Dermis microvascular lymphatic vessel endothelial cell (primary cell): ENCODE results near the gene STRA8. TPM values are rescaled to one million over a fixed set of nuclear protein-coding genes. Genes with fewer than 3 reads are reported as not detected.
A peak's percentile ranks its signal among the peaks of the same experiment; 100 is the strongest.

Experiments
- DNase-seq, 2 donors: peaks; one replicate each; pipeline versions ENCODE4 v3.0.0 to v3.0.0-alpha.2; 2010; ENCODE audit warnings: low read depth in 2 of 2
- total RNA-seq: library from RNA; depleted of rRNA; stranded (reverse); fragments of >200 nt; gene quantifications from 2 replicates; pipeline ENCODE4 v1.2.1, GENCODE V29; 2014

Gene STRA8
- not detected in 2 replicates for total RNA-seq

GRCh38 chr7:135233570-135233969 is at the start of gene STRA8:
Gene STRA8, plus strand, starts transcription at chr7:135233838. Its CDS starts 6,687 bp downstream, at chr7:135240525.
- DNase-seq: no peak

GRCh38 chr7:135184254-135184841 is 49.3 kb upstream of the STRA8 start:
- no peak for DNase-seq

GRCh38 chr7:135185471-135186260 is 48.0 kb upstream of the STRA8 start:
- no peak for DNase-seq

- no peak for DNase-seq
These were observed 47.4 kb upstream of the STRA8 start for GRCh38 chr7:135186261-135186540.

- DNase-seq: no peak
These were observed 46.8 kb upstream of the STRA8 start for GRCh38 chr7:135186841-135187253.

GRCh38 chr7:135188298-135188984 is 45.2 kb upstream of the STRA8 start:
- DNase-seq: no peak

GRCh38 chr7:135189221-135189662 is 44.4 kb upstream of the STRA8 start:
- no peak for DNase-seq

- no peak for DNase-seq
These were observed 43.7 kb upstream of the STRA8 start for GRCh38 chr7:135189961-135190360.

- DNase-seq: no peak
These were observed 42.9 kb upstream of the STRA8 start for GRCh38 chr7:135190703-135191102.

GRCh38 chr7:135192914-135193536 is 40.6 kb upstream of the STRA8 start:
- DNase-seq: no peak

GRCh38 chr7:135193615-135194081 is 40.0 kb upstream of the STRA8 start:
- no peak for DNase-seq

- DNase-seq: no peak
These were observed 39.0 kb upstream of the STRA8 start for GRCh38 chr7:135194494-135195095.

GRCh38 chr7:135195156-135195555 is 38.5 kb upstream of the STRA8 start:
- DNase-seq: no peak

GRCh38 chr7:135195968-135196629 is 37.5 kb upstream of the STRA8 start:
- DNase-seq: no peak

- DNase-seq: no peak
These were observed 36.3 kb upstream of the STRA8 start for GRCh38 chr7:135197343-135197742.

- DNase-seq: no peak
These were observed 35.6 kb upstream of the STRA8 start for GRCh38 chr7:135197906-135198655.

- no peak for DNase-seq
These were observed 34.2 kb upstream of the STRA8 start for GRCh38 chr7:135199439-135199838.

- DNase-seq: no peak
These were observed 32.8 kb upstream of the STRA8 start for GRCh38 chr7:135200821-135201331.

- no peak for DNase-seq
These were observed 32.3 kb upstream of the STRA8 start for GRCh38 chr7:135201350-135201749.

GRCh38 chr7:135204341-135204749 is 29.3 kb upstream of the STRA8 start:
- DNase-seq: peak; percentile 29 to 65
